ENCODE results near the gene PAX7.

PAX7 gene

GRCh38 chr1:18646786-18647410, 16.3 kb downstream of the PAX7 start:
- in situ Hi-C loops (cut with HindIII; ENCODE audit: low pct_unique_long_range_greater_than_20kb, low sequenced_read_pairs), result no loop called here
- TF ChIP-seq JUND (IDR thresholded peaks at IDR 0.05; ENCODE audit: low read depth), result no peak
- DNase-seq (ENCODE audit: low read depth in 1 of 2, low spot score in 1 of 2), result no peak

GRCh38 chr1:18647681-18648214, 17.1 kb downstream of the PAX7 start:
- TF ChIP-seq JUND (IDR thresholded peaks at IDR 0.05; ENCODE audit: low read depth), result no peak
- in situ Hi-C loops (cut with HindIII; ENCODE audit: low pct_unique_long_range_greater_than_20kb, low sequenced_read_pairs), result no loop called here
- no peak for DNase-seq (ENCODE audit: low read depth in 1 of 2, low spot score in 1 of 2)

GRCh38 chr1:18649693-18650370, 19.2 kb downstream of the PAX7 start:
- TF ChIP-seq JUND (IDR thresholded peaks at IDR 0.05; ENCODE audit: low read depth), result no peak
- in situ Hi-C loops (cut with HindIII; ENCODE audit: low pct_unique_long_range_greater_than_20kb, low sequenced_read_pairs), result no loop called here
- peak in 1 of 2 experiments; percentile 13 for DNase-seq (ENCODE audit: low read depth in 1 of 2, low spot score in 1 of 2)

GRCh38 chr1:18651713-18652112, 21.1 kb downstream of the PAX7 start:
- in situ Hi-C loops (cut with HindIII; ENCODE audit: low pct_unique_long_range_greater_than_20kb, low sequenced_read_pairs), result no loop called here
- no peak for TF ChIP-seq JUND (IDR thresholded peaks at IDR 0.05; ENCODE audit: low read depth)
- no peak for DNase-seq (ENCODE audit: low read depth in 1 of 2, low spot score in 1 of 2)

- no peak for DNase-seq (ENCODE audit: low read depth in 1 of 2, low spot score in 1 of 2)
- no peak for TF ChIP-seq JUND (IDR thresholded peaks at IDR 0.05; ENCODE audit: low read depth)
- in situ Hi-C loops (cut with HindIII; ENCODE audit: low pct_unique_long_range_greater_than_20kb, low sequenced_read_pairs), result no loop called here
These were observed 22.1 kb downstream of the PAX7 start for GRCh38 chr1:18652791-18653190.

GRCh38 chr1:18653367-18653766, 22.7 kb downstream of the PAX7 start:
- DNase-seq (ENCODE audit: low read depth in 1 of 2, low spot score in 1 of 2), result no peak
- in situ Hi-C loops (cut with HindIII; ENCODE audit: low pct_unique_long_range_greater_than_20kb, low sequenced_read_pairs), result no loop called here
- TF ChIP-seq JUND (IDR thresholded peaks at IDR 0.05; ENCODE audit: low read depth), result no peak

GRCh38 chr1:18653916-18654315, 23.3 kb downstream of the PAX7 start:
- in situ Hi-C loops (cut with HindIII; ENCODE audit: low pct_unique_long_range_greater_than_20kb, low sequenced_read_pairs), result no loop called here
- TF ChIP-seq JUND (IDR thresholded peaks at IDR 0.05; ENCODE audit: low read depth), result no peak
- DNase-seq (ENCODE audit: low read depth in 1 of 2, low spot score in 1 of 2), result no peak

- TF ChIP-seq JUND (IDR thresholded peaks at IDR 0.05; ENCODE audit: low read depth), result no peak
- DNase-seq (ENCODE audit: low read depth in 1 of 2, low spot score in 1 of 2), result no peak
- in situ Hi-C loops (cut with HindIII; ENCODE audit: low pct_unique_long_range_greater_than_20kb, low sequenced_read_pairs), result no loop called here
These were observed 24.0 kb downstream of the PAX7 start for GRCh38 chr1:18654599-18654998.

- no peak for DNase-seq (ENCODE audit: low read depth in 1 of 2, low spot score in 1 of 2)
- in situ Hi-C loops (cut with HindIII; ENCODE audit: low pct_unique_long_range_greater_than_20kb, low sequenced_read_pairs), result no loop called here
- no peak for TF ChIP-seq JUND (IDR thresholded peaks at IDR 0.05; ENCODE audit: low read depth)
These were observed 27.0 kb downstream of the PAX7 start for GRCh38 chr1:18657506-18658201.

GRCh38 chr1:18658831-18659230, 28.2 kb downstream of the PAX7 start:
- no peak for TF ChIP-seq JUND (IDR thresholded peaks at IDR 0.05; ENCODE audit: low read depth)
- in situ Hi-C loops (cut with HindIII; ENCODE audit: low pct_unique_long_range_greater_than_20kb, low sequenced_read_pairs), result no loop called here
- DNase-seq (ENCODE audit: low read depth in 1 of 2, low spot score in 1 of 2), result no peak

- in situ Hi-C loops (cut with HindIII; ENCODE audit: low pct_unique_long_range_greater_than_20kb, low sequenced_read_pairs), result no loop called here
These were observed 31.0 kb downstream of the PAX7 start for GRCh38 chr1:18661404-18662285.

GRCh38 chr1:18662286-18662639, 31.6 kb downstream of the PAX7 start:
- TF ChIP-seq JUND (IDR thresholded peaks at IDR 0.05; ENCODE audit: low read depth), result no peak
- DNase-seq (ENCODE audit: low read depth in 1 of 2, low spot score in 1 of 2), result no peak
- in situ Hi-C loops (cut with HindIII; ENCODE audit: low pct_unique_long_range_greater_than_20kb, low sequenced_read_pairs), result no loop called here

More at GRCh38 chr1:18661404-18662285, 31.0 kb downstream of the PAX7 start:
- no peak for DNase-seq (ENCODE audit: low read depth in 1 of 2, low spot score in 1 of 2)
- no peak for TF ChIP-seq JUND (IDR thresholded peaks at IDR 0.05; ENCODE audit: low read depth)

Measured in T47D (cell line).